Activated CD4-positive, alpha-beta T cell treated with anti-CD3 and anti-CD28 coated beads, Interleukin-2, amount 10 ng/mL, durations not matched to agents 7 days and 5 days (primary cell): ENCODE data around the gene SELENBP1. TPM values are rescaled to one million over a fixed set of nuclear protein-coding genes. Genes with fewer than 3 reads are reported as not detected.

Experiments used
- CTCF ChIA-PET: fragments of 350-600 bp; sonication (Branson Sonifier 250); formaldehyde crosslinking; loops from one replicate; lab custom pipeline; 2021; ENCODE audit warnings: antibody characterized with exemption; lab: Charles Lee
- POLR2A ChIA-PET: fragments of 350-600 bp; sonication (Branson Sonifier 250); formaldehyde crosslinking; loops from one replicate; lab custom pipeline; 2021; ENCODE audit warnings: antibody characterized with exemption; lab: Charles Lee
- DNase-seq: peaks from one replicate; pipeline ENCODE4 v3.0.0-alpha.2; 2020
- H3K27ac Mint-ChIP-seq: one replicate; pipeline ENCODE4 v1.8.0; 2021; ENCODE audit warnings: mild to moderate bottlenecking, moderate library complexity, mixed read lengths
- H3K27me3 Mint-ChIP-seq: one replicate; pipeline ENCODE4 v1.8.0; 2021; ENCODE audit warnings: mixed read lengths
- H3K36me3 Mint-ChIP-seq: one replicate; pipeline ENCODE4 v1.8.0; 2021; ENCODE audit warnings: low read depth, mixed read lengths
- H3K4me1 Mint-ChIP-seq: one replicate; pipeline ENCODE4 v1.8.0; 2021; ENCODE audit warnings: mixed read lengths
- H3K4me3 Mint-ChIP-seq: one replicate; pipeline ENCODE4 v1.8.0; 2021; ENCODE audit warnings: mild to moderate bottlenecking, moderate library complexity, mixed read lengths
- H3K9me3 Mint-ChIP-seq: one replicate; pipeline ENCODE4 v1.8.0; 2021; ENCODE audit warnings: mixed read lengths
- total RNA-seq, 2 experiments: library from RNA; stranded (reverse); gene quantifications; one replicate each; pipeline ENCODE4 v1.2.3, GENCODE V29; 2021

SELENBP1 gene
- total RNA-seq, 2 experiments from 2014 or later: not detected

- no peak for DNase-seq
- Mint-ChIP-seq H3K36me3 (peaks cover 36% of the 10 kb centered on the region), H3K27ac (peak overlapping the region; percentile 99), H3K4me1 (peaks cover 40% of the 10 kb centered on the region), H3K27me3 (no peaks in the 10 kb centered on the region), H3K9me3 (peaks cover 14% of the 10 kb centered on the region), H3K4me3 (peak overlapping the region; percentile 89)
- POLR2A ChIA-PET: no interaction called here
- CTCF ChIA-PET: interaction anchor here (0.6 to 1.0 kb wide), 6 partner anchors 9 to 158 kb away, joined by 3 to 4 read pairs (median 3); partner anchors contain the start of gene VPS72
Measured at GRCh38 chr1:151347523-151348246, 24.8 kb downstream of the SELENBP1 start.

- Mint-ChIP-seq H3K9me3 (peaks cover 10% of the 10 kb centered on the region), H3K36me3 (peaks cover 39% of the 10 kb centered on the region), H3K4me1 (peaks cover 40% of the 10 kb centered on the region), H3K4me3 (peak within 1 kb of the TSS; percentile 89), H3K27ac (peak within 1 kb of the TSS; percentile 99), H3K27me3 (no peaks in the 10 kb centered on the region)
- POLR2A ChIA-PET: interaction anchor here (0.5 kb wide), 1 partner anchor 130 kb away, joined by 5 read pairs; no protein-coding TSS in a partner anchor
- peak; percentile 97 for DNase-seq
- CTCF ChIA-PET: interaction anchor here (0.6 to 1.0 kb wide), 2 partner anchors 8 to 42 kb away, joined by 3 read pairs; no protein-coding TSS in a partner anchor
Measured at GRCh38 chr1:151346769-151347522, 25.6 kb downstream of the SELENBP1 start, which contains the start of gene RFX5. Gene RFX5, minus strand, starts transcription at chr1:151347252. Its CDS starts 932 bp downstream, at chr1:151346320.

GRCh38 chr1:151346082-151346768, 26.3 kb downstream of the SELENBP1 start:
- Mint-ChIP-seq H3K4me1 (peaks cover 40% of the 10 kb centered on the region), H3K9me3 (peaks cover 7% of the 10 kb centered on the region), H3K36me3 (peaks cover 38% of the 10 kb centered on the region), H3K4me3 (peak overlapping the region; percentile 89), H3K27me3 (no peaks in the 10 kb centered on the region), H3K27ac (peak overlapping the region; percentile 99)
- POLR2A ChIA-PET: interaction anchor here (0.5 kb wide), 1 partner anchor 129 kb away, joined by 5 read pairs; no protein-coding TSS in a partner anchor
- no peak for DNase-seq
- CTCF ChIA-PET: interaction anchor here (0.5 to 1.0 kb wide), 2 partner anchors 7 to 794 kb away, joined by 3 read pairs; no protein-coding TSS in a partner anchor

- POLR2A ChIA-PET: interaction anchor here (0.6 kb wide), 1 partner anchor 238 kb away, joined by 3 read pairs; no protein-coding TSS in a partner anchor
- no peak for DNase-seq
- no peak overlapping the region for H3K4me3 Mint-ChIP-seq
- peaks cover 36% of the 10 kb centered on the region for H3K36me3 Mint-ChIP-seq
- H3K9me3 Mint-ChIP-seq: no peaks in the 10 kb centered on the region
- no peaks in the 10 kb centered on the region for H3K27me3 Mint-ChIP-seq
- CTCF ChIA-PET: interaction anchor here (0.6 kb wide), 2 partner anchors 64 to 852 kb away, joined by 3 read pairs; no protein-coding TSS in a partner anchor
- peaks cover 49% of the 10 kb centered on the region for H3K4me1 Mint-ChIP-seq
- H3K27ac Mint-ChIP-seq: no peak overlapping the region
Measured at GRCh38 chr1:151344291-151344690, 28.2 kb downstream of the SELENBP1 start.

GRCh38 chr1:151343587-151343986, 28.9 kb downstream of the SELENBP1 start:
- ChIA-PET CTCF (interaction anchor here (0.6 to 3.6 kb wide), 3 partner anchors 40 to 62 kb away, joined by 5 to 34 read pairs (median 5); no protein-coding TSS in a partner anchor), POLR2A (no interaction called here)
- H3K27ac Mint-ChIP-seq: no peak overlapping the region
- no peaks in the 10 kb centered on the region for H3K9me3 Mint-ChIP-seq
- peaks cover 36% of the 10 kb centered on the region for H3K36me3 Mint-ChIP-seq
- DNase-seq: no peak
- H3K4me3 Mint-ChIP-seq: no peak overlapping the region
- no peaks in the 10 kb centered on the region for H3K27me3 Mint-ChIP-seq
- H3K4me1 Mint-ChIP-seq: peaks cover 49% of the 10 kb centered on the region

GRCh38 chr1:151342569-151342968, 29.9 kb downstream of the SELENBP1 start:
- CTCF ChIA-PET: interaction anchor here (0.7 to 3.6 kb wide), 4 partner anchors 39 to 218 kb away, joined by 3 to 34 read pairs (median 4); no protein-coding TSS in a partner anchor
- POLR2A ChIA-PET: interaction anchor here (0.6 kb wide), 1 partner anchor 13 kb away, joined by 3 read pairs; no protein-coding TSS in a partner anchor
- Mint-ChIP-seq H3K27me3 (no peaks in the 10 kb centered on the region), H3K27ac (no peak overlapping the region), H3K4me1 (peaks cover 42% of the 10 kb centered on the region), H3K9me3 (no peaks in the 10 kb centered on the region), H3K36me3 (peaks cover 36% of the 10 kb centered on the region), H3K4me3 (no peak overlapping the region)
- no peak for DNase-seq

- no peaks in the 10 kb centered on the region for H3K27me3 Mint-ChIP-seq
- POLR2A ChIA-PET: no interaction called here
- peaks cover 34% of the 10 kb centered on the region for H3K36me3 Mint-ChIP-seq
- DNase-seq: no peak
- CTCF ChIA-PET: interaction anchor here (0.7 to 3.9 kb wide), 6 partner anchors 13 to 219 kb away, joined by 3 to 42 read pairs (median 8); partner anchors contain the start of gene PI4KB
- H3K27ac Mint-ChIP-seq: no peak overlapping the region
- no peak overlapping the region for H3K4me3 Mint-ChIP-seq
- H3K9me3 Mint-ChIP-seq: no peaks in the 10 kb centered on the region
- peaks cover 36% of the 10 kb centered on the region for H3K4me1 Mint-ChIP-seq
Measured at GRCh38 chr1:151342021-151342420, 30.5 kb downstream of the SELENBP1 start.

GRCh38 chr1:151340870-151341754, 31.4 kb downstream of the SELENBP1 start:
- ChIA-PET CTCF (interaction anchor here (0.7 to 3.9 kb wide), 24 partner anchors 10 to 148 kb away, joined by 3 to 42 read pairs (median 4); partner anchors contain the start of genes PI4KB, PSMB4, PSMD4 and ZNF687), POLR2A (no interaction called here)
- no peak overlapping the region for H3K4me3 Mint-ChIP-seq
- no peak overlapping the region for H3K27ac Mint-ChIP-seq
- H3K9me3 Mint-ChIP-seq: no peaks in the 10 kb centered on the region
- peak; percentile 70 for DNase-seq
- no peaks in the 10 kb centered on the region for H3K27me3 Mint-ChIP-seq
- H3K4me1 Mint-ChIP-seq: peaks cover 27% of the 10 kb centered on the region
- H3K36me3 Mint-ChIP-seq: peaks cover 27% of the 10 kb centered on the region

GRCh38 chr1:151336556-151336955, 35.9 kb downstream of the SELENBP1 start:
- H3K27ac Mint-ChIP-seq: no peak overlapping the region

GRCh38 chr1:151334822-151335221, 37.7 kb downstream of the SELENBP1 start:
- Mint-ChIP-seq H3K27ac (no peak overlapping the region), H3K4me3 (no peak overlapping the region), H3K9me3 (no peaks in the 10 kb centered on the region), H3K4me1 (peaks cover 1% of the 10 kb centered on the region), H3K27me3 (no peaks in the 10 kb centered on the region), H3K36me3 (no peaks in the 10 kb centered on the region)
- no peak for DNase-seq
- POLR2A ChIA-PET: no interaction called here
- CTCF ChIA-PET: no interaction called here

More at GRCh38 chr1:151336556-151336955, 35.9 kb downstream of the SELENBP1 start:
- Mint-ChIP-seq H3K9me3 (no peaks in the 10 kb centered on the region), H3K4me1 (peaks cover 8% of the 10 kb centered on the region), H3K27me3 (no peaks in the 10 kb centered on the region), H3K36me3 (no peaks in the 10 kb centered on the region), H3K4me3 (no peak overlapping the region)
- ChIA-PET CTCF (interaction anchor here (0.6 to 1.9 kb wide), 4 partner anchors 9 to 954 kb away, joined by 3 to 5 read pairs (median 4); partner anchors contain the start of gene PI4KB), POLR2A (interaction anchor here (0.6 kb wide), 1 partner anchor 43 kb away, joined by 3 read pairs; no protein-coding TSS in a partner anchor)
- no peak for DNase-seq
